Activated T-cell treated with anti-CD3 and anti-CD28 coated beads for 4 hours (primary cell): Measurements from ENCODE around the gene TMEM72.
A peak's percentile ranks its signal among the peaks of the same experiment; 100 is the strongest.

Source experiments
- DNase-seq: peaks from one replicate; pipeline ENCODE4 v3.0.0-alpha.2; 2020

The TMEM72 gene

GRCh38 chr10:44921061-44921460 lies 9.9 kb downstream of the TMEM72 start:
- DNase-seq: no peak

GRCh38 chr10:44921506-44921905 lies 10.4 kb downstream of the TMEM72 start:
- DNase-seq: no peak

GRCh38 chr10:44922021-44922420 lies 10.9 kb downstream of the TMEM72 start:
- no peak for DNase-seq

- no peak for DNase-seq
Observed at GRCh38 chr10:44922796-44923545, 11.8 kb downstream of the TMEM72 start.

GRCh38 chr10:44923611-44924010 lies 12.5 kb downstream of the TMEM72 start:
- no peak for DNase-seq

GRCh38 chr10:44924261-44925040 lies 13.3 kb downstream of the TMEM72 start:
- no peak for DNase-seq

GRCh38 chr10:44925224-44925623 lies 14.1 kb downstream of the TMEM72 start:
- no peak for DNase-seq

- DNase-seq: no peak
Observed at GRCh38 chr10:44925811-44926750, 14.9 kb downstream of the TMEM72 start.

- DNase-seq: no peak
Observed at GRCh38 chr10:44926751-44927351, 15.7 kb downstream of the TMEM72 start.

- DNase-seq: no peak
Observed at GRCh38 chr10:44927352-44927751, 16.2 kb downstream of the TMEM72 start.

- DNase-seq: no peak
Observed at GRCh38 chr10:44928462-44928861, 17.3 kb downstream of the TMEM72 start.

GRCh38 chr10:44929356-44930255 lies 18.5 kb downstream of the TMEM72 start:
- DNase-seq: no peak

- DNase-seq: no peak
Observed at GRCh38 chr10:44930904-44931620, 19.9 kb downstream of the TMEM72 start.

GRCh38 chr10:44931621-44932516 lies 20.7 kb downstream of the TMEM72 start:
- DNase-seq: no peak

GRCh38 chr10:44932517-44933450 lies 21.6 kb downstream of the TMEM72 start:
- DNase-seq: peak; percentile 75

- DNase-seq: no peak
Observed at GRCh38 chr10:44933451-44934321, 22.5 kb downstream of the TMEM72 start.

GRCh38 chr10:44934416-44935200 lies 23.5 kb downstream of the TMEM72 start:
- no peak for DNase-seq
